ENCODE results near the gene AUNIP. TPM values are rescaled to one million over a fixed set of nuclear protein-coding genes. Genes with fewer than 3 reads are reported as not detected.

Gene AUNIP
- total RNA-seq, 1 experiment from 2014 or later, result 22.2 TPM

DNA sequence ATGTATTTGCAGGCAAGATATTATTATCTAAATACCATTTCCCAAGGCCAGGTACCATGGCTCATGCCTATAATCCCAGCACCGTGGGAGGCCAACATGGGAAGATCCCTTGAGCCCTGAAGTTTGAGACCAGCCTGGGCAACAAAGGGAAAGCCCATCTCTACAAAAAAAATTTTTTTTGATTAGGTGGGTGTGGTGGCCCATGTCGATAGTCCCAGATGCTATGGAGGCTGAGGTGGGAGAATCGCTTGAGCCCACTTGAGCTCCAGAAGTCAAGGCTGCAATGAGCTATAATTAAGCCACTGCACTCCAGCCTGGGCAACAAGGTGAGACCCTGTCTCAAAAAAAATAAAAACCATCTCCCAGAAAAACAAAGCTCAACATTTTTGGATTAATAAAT, 44.7 kb upstream of the AUNIP start:
- peaks cover 19% of the 10 kb centered on the region; the same call in 1 of the 2 replicates for H3K79me2 ChIP-seq (ENCODE audit: insufficient read depth, low read length)
- H2BK12ac ChIP-seq (ENCODE audit: insufficient read length, low read depth, low read length), result no peak overlapping the region
- H3K4me3 Mint-ChIP-seq, result peak overlapping the region; percentile 86 to 92
- H4K91ac ChIP-seq (ENCODE audit: insufficient read length, low read depth, low read length), result no peak overlapping the region
- H2AK5ac ChIP-seq (ENCODE audit: insufficient read length, low read length), result no peak overlapping the region
- peak overlapping the region; percentile 73 for H3K4me2 ChIP-seq (ENCODE audit: insufficient read depth, insufficient read length, low read length)
- H2BK15ac ChIP-seq (ENCODE audit: low read depth, low read length), result no peak overlapping the region
- H4K20me1 ChIP-seq (ENCODE audit: control insufficient read depth, insufficient read depth, insufficient read length), result no peaks in the 10 kb centered on the region
- peaks cover 3% of the 10 kb centered on the region for H3K79me1 ChIP-seq (ENCODE audit: insufficient read depth, low read depth, low read length, poor library complexity, severe bottlenecking)
- no peak overlapping the region for H3K56ac ChIP-seq (ENCODE audit: insufficient read length, low read depth, low read length)
- H3K4me1 ChIP-seq (ENCODE audit: insufficient read depth, low read length), result no peaks in the 10 kb centered on the region
- H3T11ph ChIP-seq (ENCODE audit: low read length), result no peak overlapping the region
- WGBS (ENCODE audit: extremely low coverage, insufficient read length, low lambda C conversion rate), result no CpG with 5 or more reads among the region's 3 CpGs
- no peak for DNase-seq
- H3K27ac Mint-ChIP-seq, result no peak overlapping the region; a peak in 1 of 7 replicates
- peaks cover 4% of the 10 kb centered on the region for H3K23me2 ChIP-seq (ENCODE audit: insufficient read length, low read depth, low read length, poor library complexity, severe bottlenecking)
- TF ChIP-seq CTCF (conservative IDR thresholded peaks at IDR 0.05), result no peak
- no peak overlapping the region for H2AFZ ChIP-seq (ENCODE audit: low read length)
- H3K4me1 Mint-ChIP-seq, result peaks cover 44 to 50% of the 10 kb centered on the region in 2 experiments
- no peak overlapping the region for H2BK120ac ChIP-seq (ENCODE audit: low read depth, low read length, poor library complexity, severe bottlenecking)
- no peak overlapping the region for H3K9ac ChIP-seq (ENCODE audit: extremely low read depth, insufficient read length, low read length)
- no peak overlapping the region for H3K23ac ChIP-seq (ENCODE audit: insufficient read length, low read depth, low read length)
- peaks cover 13% of the 10 kb centered on the region for H3K27me3 Mint-ChIP-seq (ENCODE audit: low read depth)
- H3K14ac ChIP-seq (ENCODE audit: insufficient read depth, low read length), result no peak overlapping the region
- H4K8ac ChIP-seq (replicated peaks; ENCODE audit: insufficient read length, low read depth, low read length), result no peak overlapping the region
- peaks cover 37 to 56% (median 49%) of the 10 kb centered on the region in 3 experiments for H3K36me3 Mint-ChIP-seq (ENCODE audit: insufficient read depth in 1 of 3, low read depth in 3 of 3)
- H3K4ac ChIP-seq (ENCODE audit: low read depth, low read length), result no peak overlapping the region
- no peak overlapping the region for H2BK5ac ChIP-seq (ENCODE audit: insufficient read length, low read length)
- H3K18ac ChIP-seq (ENCODE audit: insufficient read length, low read depth, low read length), result no peak overlapping the region
- no peak overlapping the region for H3K27ac ChIP-seq (ENCODE audit: insufficient read length, low read depth, low read length)
- no peak overlapping the region for H2BK20ac ChIP-seq (ENCODE audit: low read depth, low read length, poor library complexity, severe bottlenecking)
- H3K9me3 Mint-ChIP-seq, result peaks cover 0 to 2% of the 10 kb centered on the region in 2 experiments; a peak in 2 of 5 replicates
- H3K27me3 ChIP-seq (ENCODE audit: insufficient read depth, low read length), result no peaks in the 10 kb centered on the region
- no peaks in the 10 kb centered on the region for H3K9me3 ChIP-seq (ENCODE audit: control insufficient read depth, low read depth, low read length)
- H4K5ac ChIP-seq (ENCODE audit: insufficient read length, low read depth, low read length), result no peak overlapping the region

Measured in H9 (cell line).